SK-N-SH (cell line): ENCODE results near the gene KRTAP12-4.

Experiments
- CTCF ChIP-seq: fragments of 200-600 bp; sonication (generic); IDR thresholded peaks from 2 replicates; pipeline ENCODE4 v1.6.1; 2017; ENCODE audit warnings: antibody characterized with exemption, mild to moderate bottlenecking, moderate library complexity
- GABPA ChIP-seq: IDR thresholded peaks from 2 replicates; pipeline ENCODE4 v1.4.0; 2012; ENCODE audit warnings: low read depth, mild to moderate bottlenecking
- GATA2 ChIP-seq: sonication (generic); formaldehyde crosslinking; IDR thresholded peaks from 2 replicates; pipeline ENCODE4 v1.5.0; 2020; ENCODE audit warnings: mild to moderate bottlenecking, missing genetic modification reagents
- JUND ChIP-seq: IDR thresholded peaks from 2 replicates; pipeline ENCODE4 v1.4.0; 2012
- PBX3 ChIP-seq: IDR thresholded peaks from 2 replicates; pipeline ENCODE4; 2012
- POLR2AphosphoS5 ChIP-seq: IDR thresholded peaks from 2 replicates; pipeline ENCODE4 v1.6.1; 2012; ENCODE audit warnings: low read depth, low read length
- RAD21 ChIP-seq: IDR thresholded peaks from 2 replicates; pipeline ENCODE4 v1.6.1; 2012; ENCODE audit warnings: mild to moderate bottlenecking, low read length
- REST ChIP-seq: IDR thresholded peaks from 2 replicates; pipeline ENCODE4 v1.6.1; 2012; ENCODE audit warnings: mild to moderate bottlenecking, low read depth, low read length, moderate library complexity
- SMC3 ChIP-seq: IDR thresholded peaks from 2 replicates; pipeline ENCODE4 v1.6.1; 2012; ENCODE audit warnings: low read depth, low read length, improper control_type of control experiment
- TAF1 ChIP-seq: IDR thresholded peaks from 2 replicates; pipeline ENCODE4 v1.6.1; 2012; ENCODE audit warnings: low read depth, mild to moderate bottlenecking, low read length, moderate library complexity, borderline replicate concordance
- USF2 ChIP-seq: fragments of 150-350 bp; IDR thresholded peaks from 2 replicates; pipeline ENCODE4 v1.6.1; 2017; ENCODE audit warnings: antibody characterized with exemption, low read length, low read depth, borderline replicate concordance

- no peak for TF ChIP-seq JUND
- no peak for TF ChIP-seq CTCF
- no peak for TF ChIP-seq SMC3
- no peak for TF ChIP-seq RAD21
- no peak for TF ChIP-seq REST
- no peak for TF ChIP-seq USF2
- no peak for TF ChIP-seq PBX3
- no peak for TF ChIP-seq GABPA
- TF ChIP-seq POLR2AphosphoS5, result no peak
- no peak for TF ChIP-seq TAF1
- TF ChIP-seq GATA2 (CRISPR knock-in tag), result no peak
Observed at GRCh38 chr21:44611551-44611950, 42.9 kb downstream of the KRTAP12-4 start.
